Measurements from ENCODE around the gene TMC3.

Gene TMC3

DNA sequence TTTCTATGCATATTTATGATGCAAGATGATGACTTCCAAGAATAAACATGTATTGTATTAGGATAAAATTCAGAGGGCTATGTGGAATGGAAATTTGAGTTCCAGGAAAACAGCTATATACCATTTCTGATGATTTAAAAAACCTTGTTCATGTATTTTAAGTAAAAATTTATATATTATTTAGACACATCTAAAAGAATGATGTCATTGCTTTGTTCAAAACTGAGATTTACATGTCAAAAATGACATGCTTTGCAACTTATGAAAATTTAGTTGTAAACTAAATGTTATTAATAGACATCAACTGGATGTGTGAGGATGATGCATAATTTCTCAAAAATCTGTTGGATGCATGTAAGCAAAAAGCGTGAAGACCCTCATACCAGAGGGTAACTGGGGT is 52.3 kb downstream of the TMC3 start:
- DNase-seq, result no peak

DNA sequence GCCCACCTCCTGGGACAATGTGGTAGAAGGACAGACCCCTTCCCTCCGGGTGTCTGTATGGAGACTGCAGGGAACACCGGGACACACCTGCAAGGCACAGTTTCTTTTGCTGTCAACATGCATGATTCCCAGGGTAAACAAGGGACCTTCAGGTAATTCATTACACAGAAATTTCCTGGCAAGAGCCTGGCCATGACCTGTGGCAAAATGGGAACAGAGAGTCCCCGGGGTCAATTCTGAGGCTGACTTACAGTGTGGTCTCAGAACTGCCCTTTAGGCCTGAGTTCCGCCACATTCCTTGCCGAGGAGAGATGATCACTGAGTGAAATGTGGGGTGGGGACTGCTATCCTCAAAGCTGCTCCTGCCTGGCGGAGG is 56.4 kb downstream of the TMC3 start:
- DNase-seq, result no peak

DNA sequence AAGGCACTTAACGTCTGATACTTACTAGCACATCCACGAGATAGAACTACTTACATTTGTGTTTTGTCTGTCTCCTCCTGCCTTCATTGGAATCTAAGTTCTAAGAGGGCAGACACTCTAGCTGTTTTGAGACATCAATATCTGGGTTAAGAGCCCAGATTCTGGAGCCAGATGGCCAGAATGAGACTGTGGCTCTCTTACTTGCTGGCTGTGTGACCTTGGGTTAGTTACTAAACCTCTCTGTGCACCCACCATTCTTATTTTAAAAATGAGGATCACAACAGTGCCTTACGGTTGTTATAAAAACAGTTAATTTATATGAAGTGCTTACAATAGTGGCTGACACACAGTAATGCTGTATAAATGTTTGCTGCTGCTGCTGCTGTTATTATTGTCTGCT is 57.7 kb downstream of the TMC3 start:
- DNase-seq, result no peak

DNA sequence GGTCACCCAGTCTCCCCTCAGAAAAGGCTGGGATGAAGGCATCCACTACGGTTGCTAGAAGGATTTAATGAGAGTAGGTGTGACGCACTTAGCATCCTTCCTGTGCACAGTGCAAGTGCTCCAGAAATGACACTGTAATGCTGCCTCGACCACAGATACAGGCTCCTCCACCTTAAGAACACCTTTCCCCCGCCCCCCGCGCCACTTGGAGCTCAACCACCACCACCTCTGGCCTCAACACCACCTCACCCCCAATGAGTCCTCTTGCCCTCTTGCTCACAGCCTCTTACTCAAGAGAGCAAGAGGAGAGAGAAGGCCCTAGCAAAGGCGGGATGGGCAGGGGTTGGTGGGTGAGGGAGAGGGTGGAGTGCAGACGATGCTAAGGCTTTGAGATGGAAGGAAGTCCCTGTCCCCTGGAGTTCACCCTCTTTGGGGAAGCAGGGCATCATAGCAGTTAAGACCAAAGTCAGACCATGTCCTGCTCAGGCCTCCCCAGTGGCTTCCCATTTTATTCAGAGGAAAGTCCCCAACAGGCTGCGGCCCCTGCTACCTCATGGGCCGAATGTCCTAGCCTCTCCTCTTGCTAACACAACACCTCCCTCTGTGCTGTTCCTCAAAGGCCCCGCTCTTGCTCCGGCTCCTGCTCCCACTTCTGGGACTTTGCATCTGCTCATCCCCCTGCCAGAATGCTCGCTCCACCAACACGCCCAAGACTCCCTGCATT is 58.4 kb downstream of the TMC3 start:
- DNase-seq, result no peak

- DNase-seq, result no peak
Observed at GRCh38 chr15:81314378-81314777, 59.6 kb downstream of the TMC3 start.

DNA sequence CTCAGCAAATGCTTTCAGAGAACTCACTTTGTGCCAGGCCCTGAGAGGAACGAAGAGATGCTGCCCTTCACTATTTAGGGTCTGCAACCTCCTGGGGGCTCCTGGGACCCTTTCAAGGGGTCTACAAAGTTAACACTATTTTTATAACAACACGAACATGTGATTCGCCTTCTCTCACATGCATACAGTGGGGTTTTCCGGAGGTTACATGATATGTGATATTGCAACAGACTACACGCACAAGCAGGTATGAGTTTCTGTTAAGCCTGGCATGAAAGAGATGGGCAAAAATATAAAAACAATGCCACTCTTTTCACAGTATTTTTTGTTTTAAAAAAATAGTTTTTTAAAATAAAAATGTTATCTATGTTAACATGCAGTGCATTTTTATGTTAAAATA is 60.3 kb downstream of the TMC3 start:
- no peak for DNase-seq

- DNase-seq, result no peak
Observed at GRCh38 chr15:81312790-81313543, 61.0 kb downstream of the TMC3 start.

GRCh38 chr15:81311752-81312464 is 62.1 kb downstream of the TMC3 start:
- no peak for DNase-seq

GRCh38 chr15:81310480-81310879 is 63.5 kb downstream of the TMC3 start:
- no peak for DNase-seq

DNA sequence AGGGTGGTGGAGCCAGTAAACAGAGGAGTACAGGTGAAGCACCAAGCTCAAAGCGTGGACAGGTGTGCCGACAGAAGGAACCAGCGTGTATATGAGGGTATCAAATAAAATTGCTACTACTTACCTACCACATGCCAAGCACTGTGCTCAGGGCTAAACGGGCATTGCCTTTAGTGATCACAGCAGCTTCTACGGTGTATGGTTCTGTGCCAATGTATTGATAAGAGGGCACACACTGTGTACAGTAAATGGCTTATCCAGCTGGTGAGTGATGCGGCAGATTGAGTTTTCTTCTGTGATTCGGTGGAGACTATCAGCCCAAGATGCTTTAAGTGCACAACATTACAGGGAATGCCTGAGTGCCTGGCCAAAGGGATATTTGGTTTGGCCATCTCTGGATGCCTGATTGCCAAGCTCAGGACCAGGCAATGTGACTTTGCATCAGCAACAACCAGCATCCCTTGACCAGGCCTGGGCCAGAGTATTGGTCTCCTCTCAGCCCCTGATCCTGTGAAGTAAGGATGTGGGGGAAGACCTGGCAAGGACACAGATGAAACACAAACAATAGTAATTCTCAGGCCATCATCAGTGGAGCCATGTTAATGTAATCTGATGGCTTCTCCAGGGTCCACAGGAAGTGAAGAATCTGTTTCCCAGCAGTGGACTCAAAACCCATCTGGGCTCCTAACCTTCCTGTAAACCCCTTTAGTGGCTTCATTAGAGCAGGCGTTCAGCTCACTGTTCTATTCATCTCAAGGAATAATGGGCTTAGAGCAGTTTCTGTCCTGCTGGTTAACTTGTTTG is 64.2 kb downstream of the TMC3 start:
- DNase-seq, result no peak

DNA sequence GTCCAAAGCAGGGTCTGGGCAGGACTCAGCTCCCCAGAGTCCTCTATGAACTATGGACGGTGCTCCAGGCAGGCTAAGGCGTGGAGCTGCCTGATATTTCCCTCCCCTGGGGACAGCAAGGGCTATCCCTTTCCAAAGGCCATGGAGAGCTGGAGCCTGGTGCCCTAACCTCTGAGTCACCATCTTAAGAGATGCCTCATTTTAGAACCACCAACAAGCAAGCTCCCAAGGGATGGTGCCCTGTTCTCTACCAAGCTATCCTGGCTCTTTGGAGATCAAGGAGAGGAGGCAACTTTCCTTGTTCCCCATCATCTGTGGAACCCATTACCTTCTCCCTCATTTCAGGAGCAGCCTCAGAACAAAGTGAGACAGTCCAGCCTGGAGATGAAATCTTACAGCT is 65.8 kb downstream of the TMC3 start:
- DNase-seq, result no peak

- DNase-seq, result no peak
Observed at GRCh38 chr15:81304226-81304625, 69.8 kb downstream of the TMC3 start.

DNA sequence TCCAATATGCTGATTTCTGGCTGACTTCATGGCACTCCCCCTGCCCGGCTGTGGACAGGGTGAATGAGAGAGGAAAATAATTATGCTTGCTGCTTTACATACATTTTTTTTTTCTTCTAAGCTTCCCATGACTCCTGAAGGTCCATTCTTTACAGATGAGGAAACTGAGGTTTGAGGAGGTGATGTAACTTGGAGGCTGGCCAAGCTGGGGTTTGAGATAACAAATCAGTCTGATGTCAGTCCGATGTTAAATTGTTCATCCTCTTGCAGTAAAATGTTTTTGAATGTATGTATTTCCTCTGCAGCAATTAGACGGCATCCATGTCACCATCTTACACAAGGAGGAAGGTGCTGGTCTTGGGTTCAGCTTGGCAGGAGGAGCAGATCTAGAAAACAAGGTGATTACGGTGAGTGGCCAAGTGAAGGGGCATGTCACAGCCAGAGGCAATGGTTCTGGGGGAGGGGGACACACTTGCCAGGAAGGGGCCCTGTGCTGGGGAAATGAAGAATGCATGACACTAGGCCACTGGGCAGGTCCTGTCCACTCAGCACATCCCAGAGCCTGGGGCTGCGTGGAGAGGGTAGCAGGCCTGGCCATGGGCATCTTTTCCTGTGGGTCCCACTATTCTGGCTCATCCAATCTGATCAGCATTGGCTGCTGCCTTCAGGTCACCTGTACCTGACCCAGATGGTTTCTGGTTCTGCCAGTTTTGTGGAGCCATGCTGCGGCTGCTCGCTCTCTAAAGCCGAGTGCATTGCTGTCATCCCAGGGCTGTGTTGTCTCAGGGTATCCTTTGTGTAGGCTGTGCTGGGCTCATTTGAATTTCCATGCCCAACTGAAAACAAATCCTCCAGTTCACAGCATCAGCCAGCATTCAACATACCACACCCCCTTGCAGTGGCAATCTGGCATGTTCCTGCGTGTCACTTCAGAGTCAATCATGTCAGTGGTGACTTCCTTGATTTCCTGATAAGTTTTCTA is 70.5 kb downstream of the TMC3 start:
- DNase-seq, result no peak

- DNase-seq, result no peak
Observed at GRCh38 chr15:81302701-81303109, 71.3 kb downstream of the TMC3 start.

GRCh38 chr15:81301815-81302399 is 72.1 kb downstream of the TMC3 start:
- no peak for DNase-seq

DNA sequence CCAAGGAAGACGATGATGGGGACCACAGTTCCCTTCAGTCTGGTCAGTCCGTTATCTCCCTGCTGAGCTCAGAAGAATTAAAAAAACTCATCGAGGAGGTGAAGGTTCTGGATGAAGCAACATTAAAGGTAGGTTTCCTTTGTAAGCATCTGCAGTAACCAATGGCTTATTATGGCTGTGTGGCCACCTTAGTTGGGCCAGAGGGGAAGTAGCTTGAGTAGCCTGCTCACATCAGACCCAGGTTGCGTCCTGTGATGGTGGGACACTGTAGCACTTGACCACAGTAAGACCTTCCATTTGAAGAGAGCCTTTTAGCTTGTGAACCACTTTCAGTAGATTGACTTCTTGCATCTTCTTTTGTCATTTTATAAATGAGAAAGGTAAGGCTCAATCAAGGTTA is 72.6 kb downstream of the TMC3 start:
- DNase-seq, result no peak

DNA sequence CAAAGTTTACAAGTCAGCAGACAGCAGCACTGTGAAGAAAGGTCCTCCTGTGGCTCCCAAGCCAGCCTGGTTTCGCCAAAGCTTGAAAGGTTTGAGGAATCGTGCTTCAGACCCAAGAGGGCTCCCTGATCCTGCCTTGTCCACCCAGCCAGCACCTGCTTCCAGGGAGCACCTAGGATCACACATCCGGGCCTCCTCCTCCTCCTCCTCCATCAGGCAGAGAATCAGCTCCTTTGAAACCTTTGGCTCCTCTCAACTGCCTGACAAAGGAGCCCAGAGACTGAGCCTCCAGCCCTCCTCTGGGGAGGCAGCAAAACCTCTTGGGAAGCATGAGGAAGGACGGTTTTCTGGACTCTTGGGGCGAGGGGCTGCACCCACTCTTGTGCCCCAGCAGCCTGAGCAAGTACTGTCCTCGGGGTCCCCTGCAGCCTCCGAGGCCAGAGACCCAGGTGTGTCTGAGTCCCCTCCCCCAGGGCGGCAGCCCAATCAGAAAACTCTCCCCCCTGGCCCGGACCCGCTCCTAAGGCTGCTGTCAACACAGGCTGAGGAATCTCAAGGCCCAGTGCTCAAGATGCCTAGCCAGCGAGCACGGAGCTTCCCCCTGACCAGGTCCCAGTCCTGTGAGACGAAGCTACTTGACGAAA is 74.3 kb downstream of the TMC3 start:
- no peak for DNase-seq

DNA sequence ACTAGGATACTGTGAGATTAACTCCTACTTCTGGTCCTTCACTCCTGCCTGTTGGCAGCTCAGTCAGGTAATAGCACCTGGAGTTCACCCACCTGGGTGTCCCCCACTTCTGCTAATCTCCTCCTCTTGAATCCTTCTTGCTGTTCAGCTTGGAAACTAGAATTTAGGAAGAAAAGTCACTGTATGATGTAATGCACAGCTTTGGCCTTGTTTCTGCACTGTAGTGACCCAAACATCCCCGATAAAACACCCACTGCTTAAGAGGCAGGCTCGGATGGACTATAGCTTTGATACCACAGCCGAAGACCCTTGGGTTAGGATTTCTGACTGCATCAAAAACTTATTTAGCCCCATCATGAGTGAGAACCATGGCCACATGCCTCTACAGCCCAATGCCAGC is 74.9 kb downstream of the TMC3 start:
- no peak for DNase-seq

DNA sequence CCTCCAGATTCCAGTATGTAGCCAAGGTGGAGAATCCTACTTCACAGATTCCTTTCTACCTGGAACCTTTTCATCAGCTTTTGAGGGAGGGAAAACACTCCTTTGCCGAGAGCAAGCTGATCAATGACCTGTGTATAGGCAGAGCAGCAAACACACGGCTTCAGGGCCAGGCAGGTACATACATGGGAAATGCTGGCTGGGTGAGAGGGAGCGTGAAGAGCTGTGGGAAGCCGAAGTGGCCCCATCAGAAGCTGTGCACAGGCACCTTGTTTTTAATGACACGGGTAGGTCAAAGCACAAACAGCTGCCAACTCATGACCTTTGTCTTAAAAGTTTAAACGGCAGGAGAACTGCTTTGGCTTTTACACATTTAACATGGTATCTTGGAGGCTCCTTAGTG is 75.4 kb downstream of the TMC3 start:
- no peak for DNase-seq

DNA sequence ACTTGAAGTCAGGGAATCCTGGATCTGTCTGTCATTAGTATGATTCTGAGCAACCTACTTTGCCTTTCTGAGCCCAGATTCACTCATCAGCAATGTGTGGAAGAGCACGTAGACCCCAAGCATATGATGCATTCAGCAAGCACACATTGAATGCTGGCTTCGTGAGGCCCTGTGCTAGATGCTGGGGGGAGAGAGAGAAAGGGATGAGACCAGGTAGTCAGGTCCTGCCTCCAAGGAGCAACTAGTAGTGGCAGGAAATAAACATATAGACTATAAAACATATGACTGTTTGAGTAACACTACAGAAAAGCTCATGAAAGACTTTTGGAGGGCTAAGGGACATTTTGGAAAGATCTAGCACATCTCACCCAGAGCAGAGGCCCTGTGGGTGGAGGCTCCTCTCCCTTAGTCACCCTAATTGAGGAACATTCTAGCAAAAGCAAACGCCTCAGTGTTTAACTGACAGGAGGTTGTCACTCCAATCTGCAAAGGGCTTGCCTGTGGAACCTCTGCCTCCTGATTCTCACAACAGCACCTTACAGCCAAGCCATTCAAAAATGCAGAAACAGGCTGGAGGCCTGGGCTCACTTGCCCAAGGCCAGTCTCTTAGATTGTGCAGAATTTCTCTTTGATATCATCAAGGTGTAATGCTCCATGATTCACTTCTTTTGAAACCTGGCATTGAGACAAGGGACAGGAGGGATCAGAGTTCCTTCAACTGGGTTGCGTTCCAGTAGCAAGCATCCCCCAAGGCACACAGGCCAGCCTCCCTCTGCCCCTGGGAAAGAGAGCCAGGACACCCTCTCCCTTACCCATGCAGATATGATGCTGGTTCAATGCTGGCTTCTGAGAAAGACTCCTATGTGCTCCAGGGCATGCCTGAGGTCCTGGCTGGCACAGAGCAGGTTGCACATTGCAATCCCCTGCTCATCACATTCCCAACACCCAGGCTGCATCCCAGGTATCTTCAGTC is 76.1 kb downstream of the TMC3 start:
- no peak for DNase-seq
